HCT116 (cell line): ENCODE data around the gene RPS29. TPM values are rescaled to one million over a fixed set of nuclear protein-coding genes. Genes with fewer than 3 reads are reported as not detected.
A peak's percentile ranks its signal among the peaks of the same experiment; 100 is the strongest.

Experiments used
- ATAC-seq: fragments of 200-7000 bp; cut with Tn5 transposase; 2 replicates; pipeline ENCODE4 v1.9.1; 2020; ENCODE audit warnings: mild to moderate bottlenecking, moderate library complexity
- BruUV-seq: library from RNA; stranded (reverse); fragments of 400-500 nt; replicated peaks from 2 replicates; lab custom pipeline; 2021; lab: Mats Ljungman, UMichigan
- CTCF ChIA-PET: fragments of 300-600 bp; sonication (Branson Sonifier 250); formaldehyde crosslinking; loops from one replicate; lab custom pipeline; 2021; ENCODE audit warnings: antibody characterized with exemption; lab: Charles Lee
- POLR2A ChIA-PET: fragments of 300-600, 350-600 bp; sonication (Branson Sonifier 250); formaldehyde crosslinking; loops from one replicate; lab custom pipeline; 2021; ENCODE audit warnings: antibody characterized with exemption; lab: Charles Lee
- RAD21 ChIA-PET, 2 experiments: fragments of 300-600 bp; sonication (Branson Sonifier 250); formaldehyde crosslinking; loops; one replicate each; lab custom pipeline; 2023; ENCODE audit warnings: low total read pairs in 2 of 2; ENCODE audit not compliant: uncharacterized antibody in 2 of 2, unreplicated experiment in 2 of 2, low non-redundant PET in 1 of 2; lab: Charles Lee
- DNase-seq: peaks from one replicate; pipeline ENCODE4 v3.0.0-alpha.2; 2010; ENCODE audit warnings: low read depth, low spot score
- H2AFZ ChIP-seq: fragments of 200-600 bp; shearing (Covaris generic), sonication (generic); 2 replicates; pipeline ENCODE4 v1.6.1; 2017; ENCODE audit warnings: low read depth, mixed run types, mixed read lengths, antibody characterized with exemption, low read length; ENCODE audit not compliant: poor library complexity, severe bottlenecking
- H3K27ac ChIP-seq: 2 replicates; pipeline ENCODE4 v1.5.1; 2012; ENCODE audit warnings: low read depth, low read length
- H3K27me3 ChIP-seq: fragments of 200-600 bp; sonication (generic); 2 replicates; pipeline ENCODE4 v1.6.1; 2016; ENCODE audit warnings: mixed run types, low read length, mixed read lengths; ENCODE audit not compliant: insufficient read depth
- H3K36me3 ChIP-seq, 2 experiments: fragments of 200-500 bp in 1 of 2; fragments of 200-600 bp in 1 of 2; sonication (Bioruptor generic) in 1 of 2; sonication (generic) in 1 of 2; 2 replicates each; pipeline versions ENCODE4 v1.5.1 to v1.6.1; 2014 to 2016; ENCODE audit warnings: low read length in 2 of 2, inconsistent platforms in 1 of 2, mixed read lengths in 1 of 2, mixed run types in 1 of 2; ENCODE audit not compliant: insufficient read depth in 2 of 2, control insufficient read depth in 1 of 2
- H3K4me1 ChIP-seq, 2 experiments: fragments of 200-600 bp in 1 of 2; sonication (generic) in 1 of 2; 2 replicates each; pipeline versions ENCODE4 v1.5.1 to v1.6.1; 2012 to 2017; ENCODE audit warnings: low read length in 2 of 2, inconsistent platforms in 1 of 2, mild to moderate bottlenecking in 1 of 2, mixed read lengths in 1 of 2, mixed run types in 1 of 2, moderate library complexity in 1 of 2; ENCODE audit not compliant: insufficient read depth in 2 of 2, control insufficient read depth in 1 of 2
- H3K4me2 ChIP-seq: fragments of 200-600 bp; sonication (generic); 2 replicates; pipeline ENCODE4 v1.6.1; 2017; ENCODE audit warnings: mixed run types, low read length, mixed read lengths
- H3K4me3 ChIP-seq, 2 experiments: fragments of 200-600 bp in 1 of 2; sonication (generic) in 1 of 2; replicated peaks in 1 of 2; 2 replicates each; pipeline ENCODE4 v1.5.1; 2011 to 2016; ENCODE audit warnings: low read length in 2 of 2, control low read depth in 1 of 2, low read depth in 1 of 2, mild to moderate bottlenecking in 1 of 2, mixed read lengths in 1 of 2, mixed run types in 1 of 2
- H3K79me2 ChIP-seq: fragments of 200-600 bp; sonication (generic); 2 replicates; pipeline ENCODE4 v1.6.1; 2017; ENCODE audit warnings: mild to moderate bottlenecking, mixed run types, low read length, moderate library complexity, mixed read lengths; ENCODE audit not compliant: insufficient read depth
- H3K9ac ChIP-seq: fragments of 200-600 bp; sonication (generic); 2 replicates; pipeline ENCODE4 v1.6.1; 2016; ENCODE audit warnings: low read length, mixed read lengths
- H3K9me2 ChIP-seq: fragments of 200-600 bp; sonication (generic), shearing (Covaris generic); 2 replicates; pipeline ENCODE4 v1.6.1; 2017; ENCODE audit warnings: mixed run types, mild to moderate bottlenecking, moderate library complexity; ENCODE audit not compliant: insufficient read depth
- H3K9me3 ChIP-seq, 2 experiments: fragments of 200-500 bp in 1 of 2; fragments of 200-600 bp in 1 of 2; sonication (Bioruptor generic) in 1 of 2; sonication (generic) in 1 of 2; 2 replicates each; pipeline ENCODE4 v1.6.1; 2014 to 2017; ENCODE audit warnings: low read length in 2 of 2, mixed read lengths in 2 of 2, inconsistent platforms in 1 of 2, low read depth in 1 of 2, mild to moderate bottlenecking in 1 of 2, mixed run types in 1 of 2, moderate library complexity in 1 of 2; ENCODE audit not compliant: control insufficient read depth in 1 of 2, insufficient read depth in 1 of 2
- H4K20me1 ChIP-seq: fragments of 200-600 bp; sonication (generic), shearing (Covaris generic); 2 replicates; pipeline ENCODE4 v1.6.1; 2017; ENCODE audit warnings: mixed run types, mild to moderate bottlenecking, moderate library complexity; ENCODE audit not compliant: insufficient read depth
- CBX3 ChIP-seq: IDR thresholded peaks from 2 replicates; pipeline ENCODE4 v1.6.1; 2012; ENCODE audit warnings: low read depth
- ELF1 ChIP-seq: IDR thresholded peaks from 2 replicates; pipeline ENCODE4 v1.6.1; 2012; ENCODE audit warnings: low read depth, borderline replicate concordance
- JUND ChIP-seq: IDR thresholded peaks from 2 replicates; pipeline ENCODE4 v1.6.1; 2012
- RAD21 ChIP-seq: IDR thresholded peaks from 2 replicates; pipeline ENCODE4 v1.6.1; 2012; ENCODE audit warnings: low read depth, mild to moderate bottlenecking
- SIN3A ChIP-seq: IDR thresholded peaks from 2 replicates; pipeline ENCODE4 v1.6.1; 2012; ENCODE audit warnings: low read depth
- SRF ChIP-seq: IDR thresholded peaks from 2 replicates; pipeline ENCODE4 v1.6.1; 2012; ENCODE audit warnings: low read depth
- ZFX ChIP-seq: fragments of 450-650 bp; IDR thresholded peaks from 2 replicates; pipeline ENCODE4 v1.6.1; 2017
- ZNF274 ChIP-seq: fragments of 200-500 bp; sonication (Bioruptor generic); IDR thresholded peaks from 2 replicates; pipeline ENCODE4 v1.6.1; 2014; ENCODE audit warnings: mild to moderate bottlenecking, low read depth, low read length, inconsistent platforms
- intact Hi-C: fragments of 100-400 bp; cut with micrococcal nuclease; formaldehyde crosslinking; loops from 2 replicates; pipeline ENCODE4 v1.10.0; 2022
- total RNA-seq: library from RNA; stranded (reverse); gene quantifications from one replicate; pipeline ENCODE4 v1.2.1, GENCODE V29; 2021; ENCODE audit not compliant: unreplicated experiment
- TF ChIP-seq, protein P1 (sequence below): IDR thresholded peaks from 2 replicates; pipeline ENCODE4 v1.6.1; 2012
- TF ChIP-seq, protein P2 (sequence below), 3 experiments: fragments of 200-600 bp in 1 of 3; sonication (generic) in 1 of 3; IDR thresholded peaks in 2 of 3; conservative IDR thresholded peaks in 1 of 3; 2 replicates each; pipeline ENCODE4 v1.5.1; 2012 to 2017; ENCODE audit warnings: low read depth in 2 of 3, low read length in 2 of 3, antibody characterized with exemption in 1 of 3, borderline replicate concordance in 1 of 3, control low read depth in 1 of 3, mild to moderate bottlenecking in 1 of 3, mixed read lengths in 1 of 3, mixed run types in 1 of 3, moderate library complexity in 1 of 3; ENCODE audit not compliant: insufficient read depth in 1 of 3
- TF ChIP-seq, protein P3 (sequence below): IDR thresholded peaks from 2 replicates; pipeline ENCODE4 v1.6.1; 2011; ENCODE audit warnings: mild to moderate bottlenecking, low read length, moderate library complexity; ENCODE audit not compliant: insufficient replicate concordance; ENCODE audit errors: extremely low read depth

The RPS29 gene
- total RNA-seq, 1 experiment from 2014 or later = 1,825 TPM

DNA sequence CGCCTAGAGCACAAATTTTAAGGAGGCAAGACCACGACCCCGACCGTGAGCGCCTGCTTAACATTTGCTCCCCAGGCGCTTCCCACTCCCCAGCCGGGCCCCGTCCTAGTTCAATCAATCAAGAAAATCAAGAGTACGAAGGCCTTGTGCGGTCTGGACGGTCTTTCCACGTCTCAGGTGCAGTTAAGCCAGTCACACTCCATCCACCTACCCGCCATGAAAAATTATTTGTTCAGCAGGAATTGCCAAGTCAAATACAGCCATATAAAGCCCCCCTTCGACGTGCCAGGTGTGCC is 12.0 kb upstream of the RPS29 start:
- H3K36me3 ChIP-seq = peaks cover 0 to 2% of the 10 kb centered on the region in 2 experiments; a peak in 1 of 4 replicates
- ChIA-PET POLR2A (interaction anchor here (0.6 to 1.6 kb wide), 4 partner anchors 8 to 22 kb away, joined by 3 to 12 read pairs (median 6); partner anchors contain the start of genes MGAT2, RPL36AL and RPS29), RAD21 (no interaction called here)
- H3K79me2 ChIP-seq = peaks cover 53% of the 10 kb centered on the region
- no peaks in the 10 kb centered on the region for H4K20me1 ChIP-seq
- peak overlapping the region; percentile 95 for H3K4me2 ChIP-seq
- peak overlapping the region; percentile 100 for H3K9ac ChIP-seq
- TF ChIP-seq ZFX (0 out of 2 replicates have a peak, but pooled peaks have one; percentile 54), CBX3 (no peak)
- TF ChIP-seq, protein P1, sequence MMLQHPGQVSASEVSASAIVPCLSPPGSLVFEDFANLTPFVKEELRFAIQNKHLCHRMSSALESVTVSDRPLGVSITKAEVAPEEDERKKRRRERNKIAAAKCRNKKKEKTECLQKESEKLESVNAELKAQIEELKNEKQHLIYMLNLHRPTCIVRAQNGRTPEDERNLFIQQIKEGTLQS = no peak
- TF ChIP-seq, all 23 proteins: peak for 1
- intact Hi-C loops = no loop called here
- Histone ChIP-seq H3K27ac (peak overlapping the region; percentile 99), H3K9me2 (no peaks in the 10 kb centered on the region), H3K9me3 (no peaks in the 10 kb centered on the region), H2AFZ (no peak overlapping the region), H3K4me1 (peaks cover 26 to 47% of the 10 kb centered on the region in 2 experiments), H3K4me3 (peak overlapping the region; percentile 94 to 99), H3K27me3 (no peaks in the 10 kb centered on the region)
- no TSS peak for BruUV-seq
- DNase-seq (no peak), ATAC-seq (no peak; the same call in 1 of the 2 replicates)
- CTCF ChIA-PET = interaction anchor here (2.2 kb wide), 1 partner anchor 12 kb away, joined by 9 read pairs; the partner anchor contains the start of gene RPS29

DNA sequence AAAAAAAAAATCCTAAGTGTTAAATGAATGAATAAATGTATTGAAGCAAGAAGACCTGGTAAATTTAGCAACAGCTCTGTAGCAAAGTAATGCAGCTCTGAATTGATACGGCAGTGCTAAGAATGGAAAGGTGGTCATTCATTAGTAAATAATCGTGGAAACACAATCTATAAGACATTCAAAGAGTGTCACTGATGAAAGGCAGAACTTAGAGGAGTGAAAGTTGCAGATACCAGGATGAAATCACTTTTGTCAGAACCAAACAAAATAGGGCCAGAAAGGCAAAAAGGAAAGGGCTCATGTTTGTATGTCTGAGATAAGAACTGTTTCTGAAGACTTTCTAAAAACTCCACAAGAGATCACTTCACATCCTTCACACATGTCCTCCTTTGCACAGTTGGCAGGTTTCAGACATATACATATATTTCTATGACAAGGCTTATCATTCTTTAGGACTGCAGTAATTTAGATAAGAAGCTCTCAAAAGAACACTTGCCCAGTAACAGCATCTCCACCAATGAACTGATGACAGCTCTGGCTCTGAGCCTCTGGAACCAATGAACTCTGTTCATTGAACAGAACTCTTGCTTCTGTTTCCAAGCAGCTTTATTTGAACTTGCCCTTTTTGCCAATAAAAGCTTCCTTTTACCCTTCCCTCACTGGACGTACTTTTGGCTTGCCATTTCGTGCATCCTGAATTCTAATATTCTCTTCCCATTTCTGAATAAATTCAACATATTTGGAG is 8.3 kb upstream of the RPS29 start:
- Histone ChIP-seq H3K27ac (no peak overlapping the region), H3K36me3 (no peaks in the 10 kb centered on the region), H3K27me3 (no peaks in the 10 kb centered on the region), H3K9ac (no peak overlapping the region), H3K4me3 (no peak overlapping the region), H3K79me2 (peaks cover 25% of the 10 kb centered on the region), H3K9me3 (no peaks in the 10 kb centered on the region), H3K4me2 (peak overlapping the region; percentile 49), H3K4me1 (peaks cover 14 to 29% of the 10 kb centered on the region in 2 experiments), H3K9me2 (no peaks in the 10 kb centered on the region), H2AFZ (no peak overlapping the region), H4K20me1 (no peaks in the 10 kb centered on the region)
- no peak for ATAC-seq
- TF ChIP-seq, protein P2, sequence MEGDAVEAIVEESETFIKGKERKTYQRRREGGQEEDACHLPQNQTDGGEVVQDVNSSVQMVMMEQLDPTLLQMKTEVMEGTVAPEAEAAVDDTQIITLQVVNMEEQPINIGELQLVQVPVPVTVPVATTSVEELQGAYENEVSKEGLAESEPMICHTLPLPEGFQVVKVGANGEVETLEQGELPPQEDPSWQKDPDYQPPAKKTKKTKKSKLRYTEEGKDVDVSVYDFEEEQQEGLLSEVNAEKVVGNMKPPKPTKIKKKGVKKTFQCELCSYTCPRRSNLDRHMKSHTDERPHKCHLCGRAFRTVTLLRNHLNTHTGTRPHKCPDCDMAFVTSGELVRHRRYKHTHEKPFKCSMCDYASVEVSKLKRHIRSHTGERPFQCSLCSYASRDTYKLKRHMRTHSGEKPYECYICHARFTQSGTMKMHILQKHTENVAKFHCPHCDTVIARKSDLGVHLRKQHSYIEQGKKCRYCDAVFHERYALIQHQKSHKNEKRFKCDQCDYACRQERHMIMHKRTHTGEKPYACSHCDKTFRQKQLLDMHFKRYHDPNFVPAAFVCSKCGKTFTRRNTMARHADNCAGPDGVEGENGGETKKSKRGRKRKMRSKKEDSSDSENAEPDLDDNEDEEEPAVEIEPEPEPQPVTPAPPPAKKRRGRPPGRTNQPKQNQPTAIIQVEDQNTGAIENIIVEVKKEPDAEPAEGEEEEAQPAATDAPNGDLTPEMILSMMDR (IDR thresholded peaks at IDR 0.05 in 2 of 3, conservative IDR thresholded peaks at IDR 0.05 in 1 of 3; ENCODE audit: borderline replicate concordance in 1 of 3, insufficient read depth in 1 of 3, low read depth in 2 of 3, low read length in 2 of 3) = no peak
- TF ChIP-seq, protein P3, sequence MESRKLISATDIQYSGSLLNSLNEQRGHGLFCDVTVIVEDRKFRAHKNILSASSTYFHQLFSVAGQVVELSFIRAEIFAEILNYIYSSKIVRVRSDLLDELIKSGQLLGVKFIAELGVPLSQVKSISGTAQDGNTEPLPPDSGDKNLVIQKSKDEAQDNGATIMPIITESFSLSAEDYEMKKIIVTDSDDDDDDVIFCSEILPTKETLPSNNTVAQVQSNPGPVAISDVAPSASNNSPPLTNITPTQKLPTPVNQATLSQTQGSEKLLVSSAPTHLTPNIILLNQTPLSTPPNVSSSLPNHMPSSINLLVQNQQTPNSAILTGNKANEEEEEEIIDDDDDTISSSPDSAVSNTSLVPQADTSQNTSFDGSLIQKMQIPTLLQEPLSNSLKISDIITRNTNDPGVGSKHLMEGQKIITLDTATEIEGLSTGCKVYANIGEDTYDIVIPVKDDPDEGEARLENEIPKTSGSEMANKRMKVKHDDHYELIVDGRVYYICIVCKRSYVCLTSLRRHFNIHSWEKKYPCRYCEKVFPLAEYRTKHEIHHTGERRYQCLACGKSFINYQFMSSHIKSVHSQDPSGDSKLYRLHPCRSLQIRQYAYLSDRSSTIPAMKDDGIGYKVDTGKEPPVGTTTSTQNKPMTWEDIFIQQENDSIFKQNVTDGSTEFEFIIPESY = no peak
- TF ChIP-seq ZFX (no peak), ZNF274 (no peak), JUND (no peak), ELF1 (no peak), SIN3A (no peak), SRF (no peak), RAD21 (no peak)
- no peak for DNase-seq
- ChIA-PET CTCF (interaction anchor here (1.3 to 2.7 kb wide), 2 partner anchors 8 to 40 kb away, joined by 3 to 16 read pairs; partner anchors contain the start of genes DNAAF2 and RPS29), RAD21 (no interaction called here), POLR2A (interaction anchor here (1.1 to 2.5 kb wide), 3 partner anchors 8 to 26 kb away, joined by 6 to 15 read pairs (median 6); partner anchors contain the start of genes RPL36AL and RPS29)
- intact Hi-C loops = no loop called here
- BruUV-seq = no TSS peak
